Measurements from ENCODE around the gene NELL1. TPM values are rescaled to one million over a fixed set of nuclear protein-coding genes. Genes with fewer than 3 reads are reported as not detected.

The NELL1 gene
- total and polyA plus RNA-seq, 2 experiments from 2014 or later = 1.6 TPM; not detected in 1

- TF ChIP-seq, protein P1, sequence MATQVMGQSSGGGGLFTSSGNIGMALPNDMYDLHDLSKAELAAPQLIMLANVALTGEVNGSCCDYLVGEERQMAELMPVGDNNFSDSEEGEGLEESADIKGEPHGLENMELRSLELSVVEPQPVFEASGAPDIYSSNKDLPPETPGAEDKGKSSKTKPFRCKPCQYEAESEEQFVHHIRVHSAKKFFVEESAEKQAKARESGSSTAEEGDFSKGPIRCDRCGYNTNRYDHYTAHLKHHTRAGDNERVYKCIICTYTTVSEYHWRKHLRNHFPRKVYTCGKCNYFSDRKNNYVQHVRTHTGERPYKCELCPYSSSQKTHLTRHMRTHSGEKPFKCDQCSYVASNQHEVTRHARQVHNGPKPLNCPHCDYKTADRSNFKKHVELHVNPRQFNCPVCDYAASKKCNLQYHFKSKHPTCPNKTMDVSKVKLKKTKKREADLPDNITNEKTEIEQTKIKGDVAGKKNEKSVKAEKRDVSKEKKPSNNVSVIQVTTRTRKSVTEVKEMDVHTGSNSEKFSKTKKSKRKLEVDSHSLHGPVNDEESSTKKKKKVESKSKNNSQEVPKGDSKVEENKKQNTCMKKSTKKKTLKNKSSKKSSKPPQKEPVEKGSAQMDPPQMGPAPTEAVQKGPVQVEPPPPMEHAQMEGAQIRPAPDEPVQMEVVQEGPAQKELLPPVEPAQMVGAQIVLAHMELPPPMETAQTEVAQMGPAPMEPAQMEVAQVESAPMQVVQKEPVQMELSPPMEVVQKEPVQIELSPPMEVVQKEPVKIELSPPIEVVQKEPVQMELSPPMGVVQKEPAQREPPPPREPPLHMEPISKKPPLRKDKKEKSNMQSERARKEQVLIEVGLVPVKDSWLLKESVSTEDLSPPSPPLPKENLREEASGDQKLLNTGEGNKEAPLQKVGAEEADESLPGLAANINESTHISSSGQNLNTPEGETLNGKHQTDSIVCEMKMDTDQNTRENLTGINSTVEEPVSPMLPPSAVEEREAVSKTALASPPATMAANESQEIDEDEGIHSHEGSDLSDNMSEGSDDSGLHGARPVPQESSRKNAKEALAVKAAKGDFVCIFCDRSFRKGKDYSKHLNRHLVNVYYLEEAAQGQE (IDR thresholded peaks at IDR 0.05; ENCODE audit: unreplicated experiment) = no peak
- TF ChIP-seq EZH2 (IDR thresholded peaks at IDR 0.05; ENCODE audit: low read depth, unreplicated experiment) = no peak
- TF ChIP-seq, protein P2, sequence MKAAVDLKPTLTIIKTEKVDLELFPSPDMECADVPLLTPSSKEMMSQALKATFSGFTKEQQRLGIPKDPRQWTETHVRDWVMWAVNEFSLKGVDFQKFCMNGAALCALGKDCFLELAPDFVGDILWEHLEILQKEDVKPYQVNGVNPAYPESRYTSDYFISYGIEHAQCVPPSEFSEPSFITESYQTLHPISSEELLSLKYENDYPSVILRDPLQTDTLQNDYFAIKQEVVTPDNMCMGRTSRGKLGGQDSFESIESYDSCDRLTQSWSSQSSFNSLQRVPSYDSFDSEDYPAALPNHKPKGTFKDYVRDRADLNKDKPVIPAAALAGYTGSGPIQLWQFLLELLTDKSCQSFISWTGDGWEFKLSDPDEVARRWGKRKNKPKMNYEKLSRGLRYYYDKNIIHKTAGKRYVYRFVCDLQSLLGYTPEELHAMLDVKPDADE (IDR thresholded peaks at IDR 0.05) = no peak
- TF ChIP-seq POLR2AphosphoS5 (IDR thresholded peaks at IDR 0.05; ENCODE audit: low read depth) = no peak
- TF ChIP-seq CREB1 (CRISPR knock-in tag; IDR thresholded peaks at IDR 0.05; ENCODE audit: low read depth) = no peak
- no peak for TF ChIP-seq NANOG (IDR thresholded peaks at IDR 0.05; ENCODE audit: borderline replicate concordance)
Measured at GRCh38 chr11:21144531-21144930, 475.1 kb downstream of the NELL1 start (continued).

DNA sequence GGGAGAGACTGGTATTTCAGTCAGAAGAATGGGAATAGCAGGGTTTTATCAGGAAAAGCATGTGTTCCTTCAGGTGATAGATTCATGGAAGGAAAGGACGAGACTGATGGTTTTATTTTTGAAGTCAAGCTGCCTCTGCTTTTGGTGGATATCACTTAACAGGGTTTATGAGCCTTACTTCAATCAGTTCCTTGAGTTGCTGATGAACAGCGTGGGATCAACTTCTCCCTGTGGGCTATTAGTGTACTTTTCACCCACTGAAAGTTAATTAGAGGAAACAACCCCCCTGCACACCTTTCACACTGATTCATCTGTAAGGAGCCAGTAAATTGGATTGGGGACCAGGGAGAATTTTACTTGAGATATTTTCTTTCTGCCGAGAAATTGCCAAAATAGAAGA, 479.0 kb downstream of the NELL1 start:
- H4K20me1 ChIP-seq (replicated peaks; ENCODE audit: insufficient read depth) = no peaks in the 10 kb centered on the region
- peaks cover 10% of the 10 kb centered on the region for H3K4me1 ChIP-seq (ENCODE audit: insufficient read depth)
- H3K27ac ChIP-seq (ENCODE audit: low read depth) = no peak overlapping the region
- no peaks in the 10 kb centered on the region for H3K27me3 ChIP-seq (ENCODE audit: insufficient read depth)
- H3K9me2 ChIP-seq (ENCODE audit: insufficient read depth) = no peaks in the 10 kb centered on the region; the same call in 1 of the 2 replicates
- DNase-seq (ENCODE audit: low spot score) (no peak), ATAC-seq (no peak)
- no peaks in the 10 kb centered on the region for H3F3A ChIP-seq (replicated peaks; ENCODE audit: low read depth)
- no peaks in the 10 kb centered on the region; the same call in 2 of the 3 replicates for H3K9me3 Mint-ChIP-seq
- H3K27me3 Mint-ChIP-seq (ENCODE audit: insufficient read depth, low read depth, poor library complexity) = peaks cover 2% of the 10 kb centered on the region
- no peak overlapping the region for H3K27ac Mint-ChIP-seq
- no peak overlapping the region for H3K4me3 ChIP-seq
- H3K36me3 Mint-ChIP-seq (ENCODE audit: low read depth) = no peaks in the 10 kb centered on the region
- H3K4me3 Mint-ChIP-seq = no peak overlapping the region
- H3K4me2 ChIP-seq = no peak overlapping the region
- H3K36me3 ChIP-seq (ENCODE audit: insufficient read depth) = no peaks in the 10 kb centered on the region
- H3K79me2 ChIP-seq (replicated peaks; ENCODE audit: insufficient read depth) = no peaks in the 10 kb centered on the region
- H3K4me1 Mint-ChIP-seq = peaks cover 13% of the 10 kb centered on the region
- H2AFZ ChIP-seq = no peak overlapping the region
- TF ChIP-seq, protein P1 (IDR thresholded peaks at IDR 0.05; ENCODE audit: unreplicated experiment) = no peak
- TF ChIP-seq ZNF331 (CRISPR knock-in tag; IDR thresholded peaks at IDR 0.05; ENCODE audit: low read depth) = no peak
- TF ChIP-seq ZNF114 (CRISPR knock-in tag; IDR thresholded peaks at IDR 0.05) = no peak
- no peak for TF ChIP-seq NANOG (IDR thresholded peaks at IDR 0.05; ENCODE audit: borderline replicate concordance)
- TF ChIP-seq, protein P2 (IDR thresholded peaks at IDR 0.05) = no peak
- TF ChIP-seq STAT1 (IDR thresholded peaks at IDR 0.05; ENCODE audit: unreplicated experiment) = no peak
- no peak for TF ChIP-seq POLR2AphosphoS5 (IDR thresholded peaks at IDR 0.05; ENCODE audit: low read depth)
- TF ChIP-seq, protein P3, sequence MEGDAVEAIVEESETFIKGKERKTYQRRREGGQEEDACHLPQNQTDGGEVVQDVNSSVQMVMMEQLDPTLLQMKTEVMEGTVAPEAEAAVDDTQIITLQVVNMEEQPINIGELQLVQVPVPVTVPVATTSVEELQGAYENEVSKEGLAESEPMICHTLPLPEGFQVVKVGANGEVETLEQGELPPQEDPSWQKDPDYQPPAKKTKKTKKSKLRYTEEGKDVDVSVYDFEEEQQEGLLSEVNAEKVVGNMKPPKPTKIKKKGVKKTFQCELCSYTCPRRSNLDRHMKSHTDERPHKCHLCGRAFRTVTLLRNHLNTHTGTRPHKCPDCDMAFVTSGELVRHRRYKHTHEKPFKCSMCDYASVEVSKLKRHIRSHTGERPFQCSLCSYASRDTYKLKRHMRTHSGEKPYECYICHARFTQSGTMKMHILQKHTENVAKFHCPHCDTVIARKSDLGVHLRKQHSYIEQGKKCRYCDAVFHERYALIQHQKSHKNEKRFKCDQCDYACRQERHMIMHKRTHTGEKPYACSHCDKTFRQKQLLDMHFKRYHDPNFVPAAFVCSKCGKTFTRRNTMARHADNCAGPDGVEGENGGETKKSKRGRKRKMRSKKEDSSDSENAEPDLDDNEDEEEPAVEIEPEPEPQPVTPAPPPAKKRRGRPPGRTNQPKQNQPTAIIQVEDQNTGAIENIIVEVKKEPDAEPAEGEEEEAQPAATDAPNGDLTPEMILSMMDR (conservative IDR thresholded peaks at IDR 0.05; ENCODE audit: low read depth in 2 of 2) = no peak

All from GM23338 (cell line).